ENCODE results near the gene MRPL40.

MRPL40 gene

DNA sequence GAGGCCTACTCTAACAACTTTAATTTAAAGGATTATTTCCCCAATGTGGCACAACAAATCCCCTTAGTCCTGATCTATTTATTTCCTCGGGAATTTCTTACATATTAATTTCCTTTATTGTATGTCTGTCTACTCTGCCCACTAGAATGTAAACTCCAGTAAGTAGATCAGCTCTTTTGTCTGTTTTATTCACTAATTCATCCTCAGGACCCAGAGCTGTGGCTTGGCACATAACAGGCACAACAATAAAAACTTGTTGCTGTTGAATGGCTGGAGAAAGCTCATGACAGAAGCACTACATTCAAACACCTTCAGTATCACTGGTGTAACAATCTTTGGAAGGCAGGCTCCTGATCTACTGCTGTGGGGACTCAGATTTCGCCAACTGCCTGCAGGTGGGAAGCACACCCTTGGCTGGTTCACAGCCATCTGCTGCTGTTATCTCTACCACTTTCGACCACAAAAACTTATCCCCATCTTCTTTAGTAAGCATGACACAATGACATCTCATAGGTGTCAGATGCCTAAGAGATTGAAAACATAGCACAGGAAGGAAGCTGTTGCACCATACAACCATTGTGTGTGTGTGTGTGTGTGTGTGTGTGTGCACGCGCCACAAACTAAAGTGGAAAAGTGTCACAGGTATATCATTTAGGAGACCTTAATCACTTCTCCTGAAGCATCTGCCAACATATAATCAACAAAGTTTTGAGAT is 12.7 kb upstream of the MRPL40 start:
- Histone ChIP-seq H3K36me3 (ENCODE audit: insufficient read depth) (no peaks in the 10 kb centered on the region), H3K4me3 (IDR thresholded peaks at IDR 0.05; ENCODE audit: insufficient read depth, low read depth, low read length) (no peak overlapping the region), H3K4me1 (ENCODE audit: low read depth, poor library complexity, severe bottlenecking) (peaks cover 100% of the 10 kb centered on the region), H3K27me3 (ENCODE audit: insufficient read depth, low read depth) (no peaks in the 10 kb centered on the region), H2AFZ (ENCODE audit: low read depth) (no peak overlapping the region), H3K79me2 (ENCODE audit: insufficient read depth, low read depth) (peaks cover 98% of the 10 kb centered on the region), H3K4me2 (peak overlapping the region; percentile 95), H4K20me1 (ENCODE audit: insufficient read depth) (peaks cover 11% of the 10 kb centered on the region), H3K9ac (peak overlapping the region; percentile 60; the same call in 1 of the 2 replicates), H3K27ac (peak overlapping the region; percentile 96)
- TF ChIP-seq, protein P1, sequence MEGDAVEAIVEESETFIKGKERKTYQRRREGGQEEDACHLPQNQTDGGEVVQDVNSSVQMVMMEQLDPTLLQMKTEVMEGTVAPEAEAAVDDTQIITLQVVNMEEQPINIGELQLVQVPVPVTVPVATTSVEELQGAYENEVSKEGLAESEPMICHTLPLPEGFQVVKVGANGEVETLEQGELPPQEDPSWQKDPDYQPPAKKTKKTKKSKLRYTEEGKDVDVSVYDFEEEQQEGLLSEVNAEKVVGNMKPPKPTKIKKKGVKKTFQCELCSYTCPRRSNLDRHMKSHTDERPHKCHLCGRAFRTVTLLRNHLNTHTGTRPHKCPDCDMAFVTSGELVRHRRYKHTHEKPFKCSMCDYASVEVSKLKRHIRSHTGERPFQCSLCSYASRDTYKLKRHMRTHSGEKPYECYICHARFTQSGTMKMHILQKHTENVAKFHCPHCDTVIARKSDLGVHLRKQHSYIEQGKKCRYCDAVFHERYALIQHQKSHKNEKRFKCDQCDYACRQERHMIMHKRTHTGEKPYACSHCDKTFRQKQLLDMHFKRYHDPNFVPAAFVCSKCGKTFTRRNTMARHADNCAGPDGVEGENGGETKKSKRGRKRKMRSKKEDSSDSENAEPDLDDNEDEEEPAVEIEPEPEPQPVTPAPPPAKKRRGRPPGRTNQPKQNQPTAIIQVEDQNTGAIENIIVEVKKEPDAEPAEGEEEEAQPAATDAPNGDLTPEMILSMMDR (conservative IDR thresholded peaks at IDR 0.05; ENCODE audit: low read depth, low read length): no peak

- H3K4me3 ChIP-seq (IDR thresholded peaks at IDR 0.05; ENCODE audit: insufficient read depth, low read depth, low read length): no peak overlapping the region
- no peaks in the 10 kb centered on the region for H3K27me3 ChIP-seq (ENCODE audit: insufficient read depth, low read depth)
- H3K4me2 ChIP-seq: peak overlapping the region; percentile 95
- peaks cover 98% of the 10 kb centered on the region for H3K79me2 ChIP-seq (ENCODE audit: insufficient read depth, low read depth)
- H2AFZ ChIP-seq (ENCODE audit: low read depth): no peak overlapping the region
- H3K36me3 ChIP-seq (ENCODE audit: insufficient read depth): no peaks in the 10 kb centered on the region
- peak overlapping the region; percentile 96 for H3K27ac ChIP-seq
- H3K4me1 ChIP-seq (ENCODE audit: low read depth, poor library complexity, severe bottlenecking): peaks cover 100% of the 10 kb centered on the region
- H3K9ac ChIP-seq: peak overlapping the region; percentile 23; the same call in 1 of the 2 replicates
- TF ChIP-seq, protein P1 (conservative IDR thresholded peaks at IDR 0.05; ENCODE audit: low read depth, low read length): no peak
- H4K20me1 ChIP-seq (ENCODE audit: insufficient read depth): peaks cover 8% of the 10 kb centered on the region
Measured at GRCh38 chr22:19420321-19420720, 12.0 kb upstream of the MRPL40 start.

GRCh38 chr22:19422440-19423301 is 9.7 kb upstream of the MRPL40 start:
- H3K4me3 ChIP-seq (IDR thresholded peaks at IDR 0.05; ENCODE audit: insufficient read depth, low read depth, low read length): no peak overlapping the region
- peaks cover 98% of the 10 kb centered on the region for H3K79me2 ChIP-seq (ENCODE audit: insufficient read depth, low read depth)
- H3K27ac ChIP-seq: peak overlapping the region; percentile 96
- H3K27me3 ChIP-seq (ENCODE audit: insufficient read depth, low read depth): no peaks in the 10 kb centered on the region
- no peak overlapping the region for H2AFZ ChIP-seq (ENCODE audit: low read depth)
- peaks cover 100% of the 10 kb centered on the region for H3K4me1 ChIP-seq (ENCODE audit: low read depth, poor library complexity, severe bottlenecking)
- H3K4me2 ChIP-seq: peak overlapping the region; percentile 95; the same call in 1 of the 2 replicates
- peaks cover 17% of the 10 kb centered on the region for H4K20me1 ChIP-seq (ENCODE audit: insufficient read depth)
- no peak overlapping the region; the same call in 1 of the 2 replicates for H3K9ac ChIP-seq
- no peaks in the 10 kb centered on the region; the same call in 1 of the 2 replicates for H3K36me3 ChIP-seq (ENCODE audit: insufficient read depth)
- TF ChIP-seq, protein P1 (conservative IDR thresholded peaks at IDR 0.05; ENCODE audit: low read depth, low read length): no peak

GRCh38 chr22:19424186-19424500 is 8.2 kb upstream of the MRPL40 start:
- H3K36me3 ChIP-seq (ENCODE audit: insufficient read depth): no peaks in the 10 kb centered on the region; the same call in 1 of the 2 replicates
- no peaks in the 10 kb centered on the region for H3K27me3 ChIP-seq (ENCODE audit: insufficient read depth, low read depth)
- peaks cover 99% of the 10 kb centered on the region for H3K79me2 ChIP-seq (ENCODE audit: insufficient read depth, low read depth)
- H2AFZ ChIP-seq (ENCODE audit: low read depth): no peak overlapping the region
- no peak overlapping the region for H3K4me3 ChIP-seq (IDR thresholded peaks at IDR 0.05; ENCODE audit: insufficient read depth, low read depth, low read length)
- H3K9ac ChIP-seq: no peak overlapping the region
- H3K27ac ChIP-seq: peak overlapping the region; percentile 96; the same call in 1 of the 2 replicates
- peaks cover 100% of the 10 kb centered on the region for H3K4me1 ChIP-seq (ENCODE audit: low read depth, poor library complexity, severe bottlenecking)
- peaks cover 26% of the 10 kb centered on the region for H4K20me1 ChIP-seq (ENCODE audit: insufficient read depth)
- TF ChIP-seq, protein P1 (conservative IDR thresholded peaks at IDR 0.05; ENCODE audit: low read depth, low read length): no peak
- H3K4me2 ChIP-seq: peak overlapping the region; percentile 95; the same call in 1 of the 2 replicates

All from KMS-11 (cell line).